ENCODE measurements around the gene RNF112. TPM values are rescaled to one million over a fixed set of nuclear protein-coding genes. Genes with fewer than 3 reads are reported as not detected.

The RNF112 gene, protein sequence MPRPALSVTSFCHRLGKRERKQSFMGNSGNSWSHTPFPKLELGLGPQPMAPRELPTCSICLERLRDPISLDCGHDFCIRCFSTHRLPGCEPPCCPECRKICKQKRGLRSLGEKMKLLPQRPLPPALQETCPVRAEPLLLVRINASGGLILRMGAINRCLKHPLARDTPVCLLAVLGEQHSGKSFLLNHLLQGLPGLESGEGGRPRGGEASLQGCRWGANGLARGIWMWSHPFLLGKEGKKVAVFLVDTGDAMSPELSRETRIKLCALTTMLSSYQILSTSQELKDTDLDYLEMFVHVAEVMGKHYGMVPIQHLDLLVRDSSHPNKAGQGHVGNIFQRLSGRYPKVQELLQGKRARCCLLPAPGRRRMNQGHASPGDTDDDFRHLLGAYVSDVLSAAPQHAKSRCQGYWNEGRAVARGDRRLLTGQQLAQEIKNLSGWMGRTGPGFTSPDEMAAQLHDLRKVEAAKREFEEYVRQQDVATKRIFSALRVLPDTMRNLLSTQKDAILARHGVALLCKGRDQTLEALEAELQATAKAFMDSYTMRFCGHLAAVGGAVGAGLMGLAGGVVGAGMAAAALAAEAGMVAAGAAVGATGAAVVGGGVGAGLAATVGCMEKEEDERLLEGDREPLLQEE
- 1 to 10 TPM; 1.8 to 5.1 (median 3.7) TPM for polyA plus RNA-seq (ENCODE audit: insufficient read length in 10 of 10)
- long read RNA-seq, donor 1: 0 reads
- long read RNA-seq, donor 2: 0 reads
- long read RNA-seq, donor 3: 0 reads
- long read RNA-seq, donor 4: 0 reads
- long read RNA-seq, donor 5: 0 reads
- long read RNA-seq, donor 6, partial matches to known transcripts: 0 of 1 reads
- long read RNA-seq, donor 6, other reads (novel, unspliced or antisense): 0 of 1 reads
- long read RNA-seq, donor 7, partial matches to known transcripts: 0 of 1 reads
- long read RNA-seq, donor 7, other reads (novel, unspliced or antisense): 0 of 1 reads
- long read RNA-seq, donor 8: 0 reads
- long read RNA-seq, donor 9: 0 reads

DNA sequence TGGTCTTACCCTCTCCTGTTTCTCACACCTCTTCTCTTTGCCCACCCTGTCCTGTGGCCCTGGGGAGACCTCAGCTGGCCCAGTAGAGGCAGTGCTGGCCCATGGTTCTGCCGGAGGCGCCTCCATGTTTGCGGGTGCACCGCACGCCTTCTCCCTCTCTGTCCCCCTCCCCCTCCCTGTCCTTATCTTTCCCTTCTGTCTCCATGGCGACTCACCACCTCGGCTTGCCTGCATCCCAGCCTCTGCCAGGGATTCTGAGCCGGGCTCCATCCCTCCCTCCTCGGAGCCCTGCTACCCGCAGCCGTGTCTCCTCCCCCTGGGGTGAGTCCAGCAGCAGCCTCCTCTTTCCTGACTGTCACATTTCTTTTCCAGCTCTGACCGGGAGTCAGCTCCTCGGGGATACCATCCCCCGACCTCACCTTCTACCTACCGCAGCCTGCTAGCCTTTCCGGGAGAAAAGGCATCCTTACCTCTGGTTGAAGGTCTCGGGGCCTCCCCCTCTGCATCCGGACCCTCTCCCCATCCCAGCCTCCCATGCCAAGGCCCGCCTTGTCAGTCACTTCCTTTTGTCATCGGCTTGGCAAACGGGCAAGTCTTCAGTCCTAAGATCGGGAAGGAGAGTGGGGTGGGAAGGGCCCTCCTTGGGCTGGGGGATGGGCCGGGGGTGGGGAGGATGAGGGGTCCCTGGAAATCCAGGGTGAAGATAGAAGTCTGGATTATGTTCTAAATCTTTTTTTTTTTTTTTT, at the start of gene RNF112:
Gene RNF112 (plus strand): TSS at position 358 of the 746 bp plus-strand sequence. CDS start 177 bp downstream, at position 535.
- peak in 2 of 3 donors; percentile 41 to 74 for DNase-seq

DNA sequence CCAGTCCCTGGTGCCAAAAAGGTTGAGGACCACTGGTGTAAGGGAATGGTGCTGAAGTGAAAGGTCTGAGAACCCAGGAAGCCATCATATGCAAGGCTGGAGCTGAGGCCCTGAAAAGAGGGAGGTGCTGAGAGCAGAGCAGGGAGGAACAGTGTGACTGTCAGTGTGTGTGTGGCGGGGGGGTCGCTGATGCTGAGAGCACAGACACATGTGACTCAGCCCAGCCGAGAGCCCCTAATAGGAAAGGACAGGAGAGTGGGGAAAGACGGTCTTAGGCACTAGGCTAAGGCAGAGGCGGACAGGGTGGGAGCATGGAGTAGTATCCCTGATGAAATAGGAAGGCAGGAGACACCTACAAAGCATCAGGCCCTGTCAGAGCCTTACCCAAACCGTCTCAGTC, 49.7 kb upstream of the RNF112 start:
- no peak for DNase-seq

DNA sequence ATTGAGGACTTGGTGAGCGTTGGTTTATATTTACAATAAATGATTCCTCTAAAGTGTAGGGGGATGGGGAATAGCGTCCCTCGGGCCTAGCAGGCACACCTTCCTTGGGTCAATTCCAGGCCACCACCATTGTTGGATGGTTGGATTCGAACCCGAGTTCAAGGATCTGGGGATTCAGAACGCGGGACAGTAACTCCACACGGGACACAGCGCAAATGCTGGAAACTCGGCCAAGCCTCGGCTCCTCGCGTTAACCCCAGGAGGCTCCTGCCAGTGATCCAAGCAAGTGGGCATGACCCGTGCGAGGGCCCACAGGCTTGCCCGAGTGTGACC, 49.1 kb upstream of the RNF112 start:
- no peak for DNase-seq

DNA sequence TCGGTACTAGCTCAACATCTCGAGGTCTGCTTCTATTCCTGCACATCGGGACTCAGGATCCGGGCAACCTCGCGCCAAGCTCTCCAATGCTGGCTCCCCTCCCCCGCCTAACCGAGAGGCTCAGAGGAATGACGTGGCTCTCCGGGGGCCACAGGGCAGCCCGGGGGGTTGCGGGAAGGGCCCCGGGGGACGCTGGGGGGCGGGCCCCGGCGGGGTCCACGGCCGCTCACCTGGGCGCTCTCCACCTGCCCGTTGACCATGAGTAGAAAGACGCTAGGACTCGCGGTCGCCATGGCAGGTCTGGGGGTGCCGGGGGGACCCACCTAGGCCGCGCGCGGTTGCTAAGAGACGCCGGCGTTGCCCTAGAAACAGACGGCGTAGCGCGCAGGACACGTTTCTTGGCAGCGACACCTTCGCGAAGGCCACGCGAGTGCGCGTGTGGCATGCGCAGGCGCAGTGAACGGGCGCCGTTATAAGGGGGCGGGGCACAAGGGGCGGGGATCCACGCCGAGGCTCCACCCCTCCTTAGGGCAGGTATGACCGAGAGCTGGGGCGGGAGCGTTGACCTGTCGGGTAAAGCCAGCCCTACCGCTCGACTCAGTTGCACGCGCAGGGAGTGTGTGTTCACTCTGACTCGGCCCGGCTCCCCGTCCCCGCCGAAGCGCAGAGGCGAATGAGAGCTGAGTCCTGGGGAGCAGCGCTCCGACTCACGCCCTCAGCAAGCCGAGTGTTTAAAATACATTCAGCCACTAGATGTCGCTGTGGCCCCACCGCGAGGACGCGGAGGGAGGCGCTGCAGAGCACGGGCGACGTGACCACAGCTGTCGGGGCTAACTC, 48.5 kb upstream of the RNF112 start, which contains the start of gene B9D1:
Gene B9D1 (minus strand): TSS at position 447 of the 837 bp plus-strand sequence. CDS start 154 bp downstream, at position 293.
- DNase-seq: peak; percentile 92 to 98 (median 96)

DNA sequence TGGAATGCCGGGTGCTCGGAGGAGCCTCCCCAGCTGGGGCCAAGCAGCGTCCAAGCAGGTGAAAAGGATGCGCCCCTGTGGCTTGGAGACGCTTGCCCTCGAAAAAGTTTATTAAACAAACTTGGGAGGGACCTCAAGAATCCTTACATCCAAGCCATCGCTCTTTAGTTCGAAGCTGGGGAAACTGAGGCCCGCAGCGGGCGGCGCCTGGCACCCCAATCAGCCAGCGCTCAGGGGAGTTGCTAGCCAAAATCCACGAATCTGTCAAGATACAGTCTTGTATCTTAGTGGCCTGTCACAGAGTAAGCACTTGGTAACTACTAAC, 48.0 kb upstream of the RNF112 start:
- DNase-seq: no peak

DNA sequence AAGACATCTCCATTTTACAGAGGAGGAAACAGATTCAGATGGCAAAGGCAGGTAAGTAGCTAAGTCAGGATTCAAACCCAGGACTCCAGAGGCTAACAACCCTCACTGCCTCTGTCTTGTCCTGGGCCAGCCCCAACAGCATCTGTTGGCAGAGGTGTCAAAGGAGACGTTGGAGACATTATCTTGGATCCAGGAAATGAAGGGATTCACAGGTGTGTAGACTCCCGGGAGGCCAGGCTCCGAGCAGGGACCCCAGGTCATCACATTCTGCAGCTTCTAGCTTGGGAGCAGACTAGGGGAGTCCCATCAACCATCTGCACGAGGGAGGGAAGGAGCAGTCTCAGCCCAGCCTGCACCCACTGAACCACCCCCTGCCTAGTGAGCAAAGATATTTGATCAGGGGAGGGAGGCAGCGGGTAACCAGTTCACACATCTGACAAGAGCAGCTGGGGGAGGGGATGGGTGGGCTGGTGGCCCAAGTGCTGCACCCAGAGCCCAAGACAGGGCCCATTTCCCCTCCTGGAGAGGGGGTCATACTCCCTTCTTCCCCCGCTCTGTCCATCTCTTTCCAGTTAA, 47.5 kb upstream of the RNF112 start:
- no peak for DNase-seq

DNA sequence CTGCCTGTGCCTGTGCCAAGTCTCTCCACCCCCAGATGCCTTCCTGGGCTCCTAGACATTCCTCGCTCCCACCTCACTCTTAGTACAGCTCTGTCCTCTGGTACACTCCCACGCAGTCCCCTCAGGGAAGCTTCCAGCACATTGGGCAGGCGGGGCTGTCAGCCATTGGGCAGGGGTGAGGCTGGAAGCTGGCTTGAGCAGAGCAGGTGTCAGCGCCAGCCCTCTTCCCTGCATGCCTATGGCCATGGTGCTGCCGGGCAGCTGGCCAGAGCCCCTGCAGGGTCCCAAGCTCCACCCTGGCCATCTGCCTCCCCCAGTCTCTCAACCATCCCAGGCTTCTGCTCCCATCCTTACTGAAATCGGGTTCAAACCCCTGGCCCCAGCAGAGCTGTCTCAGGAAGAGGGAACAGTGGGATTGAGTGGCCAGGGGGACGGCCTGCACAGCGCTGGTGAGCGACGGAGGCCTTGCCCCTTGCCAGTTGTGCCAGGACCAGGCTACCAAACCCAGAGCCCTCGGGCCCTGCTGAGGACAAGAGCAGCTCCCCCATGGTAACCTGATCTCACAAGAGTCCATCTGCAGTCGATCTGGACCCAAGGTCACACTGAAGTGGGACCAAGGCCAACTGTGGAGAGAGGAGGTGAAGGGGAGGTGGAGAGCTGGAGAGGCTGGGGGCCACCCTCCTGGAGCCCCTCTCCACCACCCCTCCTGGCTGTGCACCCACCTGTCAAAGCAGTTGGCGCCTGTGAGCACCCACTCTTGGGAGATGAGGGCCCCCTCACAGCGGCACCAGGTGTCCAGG, 46.1 kb upstream of the RNF112 start:
- peak in 1 of 3 donors; percentile 62 for DNase-seq

DNA sequence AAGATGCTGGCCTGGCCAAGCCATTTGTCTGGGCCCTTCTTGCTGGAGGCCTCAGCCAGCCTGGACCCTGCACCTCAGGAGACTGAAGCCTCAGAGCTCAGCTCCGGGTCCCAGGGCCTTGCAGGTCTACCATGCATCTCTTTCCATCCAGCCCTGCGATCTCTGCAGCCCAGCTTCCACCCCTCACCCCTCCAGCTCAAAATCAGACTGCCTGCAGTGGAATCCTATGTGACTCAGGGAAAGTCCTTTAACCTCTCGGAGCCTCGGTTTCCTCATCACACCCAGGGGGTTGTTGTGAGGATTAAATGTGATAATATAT, 45.6 kb upstream of the RNF112 start:
- peak in 1 of 3 donors; percentile 20 for DNase-seq

DNA sequence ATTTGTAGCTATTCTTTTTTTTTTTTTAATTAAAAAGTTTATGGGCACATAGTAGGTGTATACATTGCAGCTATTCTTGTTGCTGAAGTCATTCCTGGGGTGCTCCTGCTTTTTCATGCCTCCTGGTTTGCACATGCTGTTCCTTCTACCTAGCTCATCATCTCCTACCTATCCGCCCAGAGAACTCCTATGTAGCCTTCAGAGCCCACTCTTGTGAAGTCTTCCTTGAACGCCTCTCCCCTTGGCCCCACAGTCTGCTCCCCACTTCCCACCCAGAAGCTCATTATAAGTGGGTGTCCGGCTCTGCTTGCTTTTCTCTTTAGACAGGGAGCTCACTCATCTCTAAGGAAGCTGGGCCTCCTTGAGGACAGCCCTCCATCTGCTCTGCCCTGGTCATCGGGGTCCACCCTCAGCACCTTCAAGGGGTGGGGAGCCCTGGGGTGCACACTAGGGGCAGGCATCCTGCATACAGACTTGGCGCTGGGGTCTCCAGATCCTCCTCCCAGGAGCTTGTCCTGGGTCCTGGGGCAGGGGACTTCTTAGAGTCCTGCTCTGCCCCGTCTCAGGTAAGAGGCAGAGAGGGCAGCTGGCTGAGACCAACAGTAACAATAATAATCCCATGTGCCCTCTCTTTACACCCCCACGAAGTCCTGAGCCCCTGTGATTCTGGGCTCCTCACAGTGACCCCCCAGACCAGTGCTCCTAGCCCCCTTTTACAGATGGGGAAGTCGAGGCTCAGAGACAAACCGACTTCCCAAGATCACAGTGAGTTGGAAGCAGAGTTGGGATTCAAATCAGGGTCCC, 45.0 kb upstream of the RNF112 start:
- DNase-seq: no peak

DNA sequence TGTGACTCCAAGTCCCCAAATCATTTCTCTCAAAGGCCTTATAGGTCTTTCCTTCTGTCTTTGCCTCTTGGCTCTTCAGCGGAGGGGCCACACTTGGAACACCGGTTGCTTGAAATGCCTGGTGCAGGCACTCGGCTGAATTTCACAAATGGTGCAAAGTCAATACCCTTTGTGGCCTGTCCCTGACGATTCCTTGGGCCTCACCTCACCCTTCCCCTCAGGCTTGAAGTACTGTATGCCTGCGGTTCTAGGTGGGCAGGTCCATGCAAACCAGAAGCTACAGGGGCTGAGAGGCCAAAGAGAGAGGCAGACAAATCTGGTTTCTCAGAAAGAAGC, 44.4 kb upstream of the RNF112 start:
- no peak for DNase-seq

DNA sequence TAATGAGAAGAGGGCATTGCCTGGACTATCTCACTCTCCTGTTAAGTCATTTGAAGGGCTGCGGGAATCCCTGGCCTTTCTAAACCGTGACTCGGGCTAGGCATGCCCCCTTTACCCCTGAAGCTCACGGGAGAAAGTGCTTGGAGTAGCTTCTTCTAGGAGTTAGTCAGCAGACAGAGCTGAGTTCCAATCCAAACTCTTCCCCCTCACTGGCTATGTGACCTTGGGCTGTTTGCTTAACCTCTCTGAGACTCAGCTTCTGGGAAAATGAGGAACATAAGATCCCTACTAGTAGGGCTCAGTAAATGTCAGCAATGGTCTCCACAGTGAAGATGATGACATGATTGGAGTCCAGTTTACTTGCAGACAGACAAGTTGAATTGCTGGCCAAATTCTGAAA, 42.8 kb upstream of the RNF112 start:
- DNase-seq: no peak

DNA sequence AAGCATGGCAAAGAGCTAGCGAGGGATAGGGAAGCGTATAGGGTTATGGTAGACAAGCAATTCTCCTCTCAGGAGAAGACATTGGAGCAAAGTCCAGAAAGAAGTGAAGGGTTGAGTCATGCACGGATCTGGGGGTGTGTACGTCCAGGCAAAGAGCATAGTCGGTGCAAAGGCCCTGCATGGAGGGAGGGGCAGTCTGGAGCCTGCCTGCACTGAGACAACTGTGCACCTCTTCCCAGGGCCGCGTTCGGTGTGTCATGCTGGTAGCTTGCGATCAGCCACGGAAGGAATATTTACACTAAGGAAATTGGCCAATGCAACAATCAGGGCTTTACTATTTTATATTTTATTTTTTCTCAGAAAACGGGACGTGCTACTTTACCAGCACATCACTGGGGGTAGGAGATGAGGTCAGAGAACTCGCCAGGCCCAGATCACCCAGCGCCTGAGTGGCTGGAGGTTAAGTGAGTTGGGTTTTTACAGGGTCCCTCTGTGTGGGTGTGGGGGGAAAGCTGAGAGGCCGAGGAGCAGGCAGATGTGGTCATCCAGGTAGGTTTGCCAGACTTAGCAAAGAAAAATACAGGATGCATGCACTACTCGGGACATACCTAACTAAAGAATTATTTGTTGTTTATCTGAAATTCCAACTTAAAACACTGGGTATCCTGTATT, 41.8 kb upstream of the RNF112 start:
- DNase-seq: no peak

DNA sequence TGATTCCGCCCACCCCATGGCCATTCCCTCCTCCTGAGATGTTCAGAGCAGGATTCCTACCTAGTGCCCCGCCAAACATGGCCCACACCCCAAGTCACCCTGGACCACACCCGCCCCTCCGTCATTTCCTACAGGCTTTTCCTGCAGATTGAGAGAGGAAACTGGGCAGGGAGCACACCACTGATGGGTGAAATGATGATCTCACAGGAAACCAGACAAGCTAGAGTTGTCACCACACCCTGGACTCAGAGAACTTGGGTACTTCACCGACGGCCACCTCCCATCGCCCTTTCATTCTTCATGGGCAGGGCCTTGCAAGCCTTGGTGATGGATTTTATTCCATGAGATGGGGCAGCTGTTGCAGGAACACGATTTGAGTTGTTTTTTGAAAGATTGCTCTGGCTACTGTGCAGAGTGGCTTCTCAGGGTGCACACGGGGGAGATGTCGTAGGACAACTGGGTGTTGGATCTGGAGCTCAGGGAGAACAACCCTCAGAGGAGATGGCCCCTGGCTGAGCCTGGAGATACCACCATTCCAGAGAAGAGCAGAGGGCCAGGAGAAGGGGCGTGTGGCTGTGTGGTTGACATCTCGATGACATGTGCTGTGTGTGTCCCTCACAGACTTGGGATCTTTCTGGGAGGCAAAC, 41.1 kb upstream of the RNF112 start:
- no peak for DNase-seq

DNA sequence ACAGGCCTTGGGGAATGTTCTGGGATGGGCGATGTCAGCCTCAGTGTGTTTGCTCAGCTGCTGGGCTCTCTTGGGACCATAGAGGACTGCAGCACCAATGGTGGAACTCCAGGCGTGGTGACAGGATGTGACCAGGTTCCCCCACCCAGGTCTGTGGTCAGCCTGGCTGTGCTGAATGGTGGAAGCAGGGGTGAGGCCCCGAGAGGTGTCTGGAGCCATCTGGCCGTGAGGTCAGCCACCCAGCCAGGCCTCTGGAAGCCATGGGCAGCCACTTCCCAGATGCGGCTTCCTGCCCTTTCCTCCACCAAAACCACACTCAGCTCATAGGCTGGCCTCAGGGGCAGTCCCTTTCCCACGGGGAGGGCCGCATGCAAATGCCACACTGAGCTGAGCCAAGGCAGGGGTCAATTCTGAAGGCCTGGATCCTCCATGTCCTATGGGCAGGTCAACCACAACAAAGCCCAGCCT, 40.5 kb upstream of the RNF112 start:
- no peak for DNase-seq

DNA sequence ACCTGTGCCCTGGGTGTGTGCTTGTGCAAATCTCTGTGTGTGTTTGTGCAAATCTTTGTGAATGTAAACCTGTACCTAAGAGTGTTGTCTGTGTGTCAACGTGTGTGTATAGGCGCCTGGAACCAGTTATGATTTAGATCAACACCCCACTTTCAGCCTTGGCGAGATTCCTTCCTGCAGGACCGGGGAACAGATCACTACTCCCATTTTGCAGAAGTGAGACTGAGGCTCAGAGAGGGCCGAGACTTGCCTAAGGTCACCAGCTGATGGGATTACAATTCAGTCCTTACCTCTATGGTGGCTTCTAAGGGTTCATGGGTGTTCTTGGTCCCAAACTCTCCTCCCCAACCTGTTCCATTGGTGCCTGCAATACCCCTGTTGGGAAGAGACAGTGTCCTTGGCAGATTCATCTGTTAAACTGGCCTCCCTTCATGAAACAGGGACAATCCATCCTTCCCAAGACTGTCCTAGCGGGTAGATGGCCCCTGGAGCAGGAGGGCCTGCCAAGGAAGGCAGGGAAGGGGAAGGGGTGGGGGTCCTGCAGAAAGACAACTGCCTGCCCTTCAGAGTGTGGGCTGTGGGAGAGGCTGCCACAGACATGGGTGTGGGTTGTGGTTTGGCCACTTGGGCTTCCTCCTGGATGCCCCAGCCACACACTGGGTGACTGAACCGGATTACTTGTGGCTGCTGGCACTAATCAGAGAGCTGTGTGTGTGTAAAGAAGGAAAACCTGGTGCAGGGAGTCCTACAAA, 39.6 kb upstream of the RNF112 start:
- no peak for DNase-seq

DNA sequence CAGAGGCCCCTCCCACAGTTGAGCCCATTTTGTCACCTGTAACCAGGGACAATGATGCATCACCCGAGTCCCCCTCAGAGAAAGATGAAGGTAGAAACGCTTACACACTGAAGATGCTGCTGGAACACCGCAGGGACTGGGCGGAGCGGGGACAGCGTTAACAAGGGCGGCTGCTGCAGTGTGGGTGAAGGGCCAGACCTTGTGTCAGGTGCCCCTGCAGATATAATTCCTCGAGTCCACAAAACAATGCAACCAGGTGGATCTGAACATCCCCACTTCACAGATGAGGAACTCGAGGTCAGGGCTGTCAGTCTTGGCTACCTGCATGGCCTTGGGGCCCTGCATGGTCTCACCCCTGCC, 39.0 kb upstream of the RNF112 start:
- DNase-seq: no peak

DNA sequence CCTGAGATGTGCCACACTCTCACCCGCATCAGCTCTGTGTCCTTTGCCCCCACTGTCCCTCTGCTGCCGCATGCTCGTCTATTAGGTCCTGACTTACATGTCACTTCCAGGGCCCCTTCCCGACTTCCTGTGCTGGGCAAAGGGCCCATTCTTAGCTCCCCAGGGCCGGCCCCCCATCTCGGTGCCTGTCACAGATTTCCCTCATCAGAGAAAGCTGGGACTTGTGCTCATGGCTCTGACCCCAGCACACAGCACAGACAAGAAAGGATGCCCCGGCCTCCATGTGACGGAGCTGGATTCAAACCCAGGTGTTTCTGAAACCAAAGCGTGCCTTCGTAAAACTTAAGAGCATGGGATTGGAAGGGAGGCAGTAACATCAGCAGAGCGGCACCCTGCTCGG, 38.6 kb upstream of the RNF112 start:
- no peak for DNase-seq
